NCI-H524 (cell line): ENCODE measurements around the gene MYO9A.

Experiments used
- DNase-seq, 2 experiments: peaks; one replicate each; lab custom pipeline; 2025; lab: John Stamatoyannopoulos, UW

MYO9A gene

GRCh38 chr15:71808311-71809020, 309.5 kb downstream of the MYO9A start:
- DNase-seq, result peak in 1 of 2 experiments; percentile 8

GRCh38 chr15:71807691-71808091, 310.3 kb downstream of the MYO9A start:
- peak in 1 of 2 experiments; percentile 43 for DNase-seq

GRCh38 chr15:71807125-71807629, 310.8 kb downstream of the MYO9A start:
- DNase-seq, result peak; percentile 92 to 93

GRCh38 chr15:71806452-71806931, 311.5 kb downstream of the MYO9A start:
- peak; percentile 88 to 96 for DNase-seq

GRCh38 chr15:71804695-71805470, 313.1 kb downstream of the MYO9A start:
- peak; percentile 24 to 50 for DNase-seq

GRCh38 chr15:71804226-71804625, 313.7 kb downstream of the MYO9A start:
- peak; percentile 64 to 77 for DNase-seq

- DNase-seq, result no peak
Measured at GRCh38 chr15:71802770-71803169, 315.2 kb downstream of the MYO9A start.

GRCh38 chr15:71801935-71802655, 315.9 kb downstream of the MYO9A start:
- DNase-seq, result no peak

- DNase-seq, result peak; percentile 75 to 97
Measured at GRCh38 chr15:71800835-71801745, 316.9 kb downstream of the MYO9A start.

- no peak for DNase-seq
Measured at GRCh38 chr15:71800190-71800589, 317.8 kb downstream of the MYO9A start.

GRCh38 chr15:71798641-71799040, 319.3 kb downstream of the MYO9A start:
- no peak for DNase-seq

- no peak for DNase-seq
Measured at GRCh38 chr15:71792521-71792920, 325.4 kb downstream of the MYO9A start.

- no peak for DNase-seq
Measured at GRCh38 chr15:71791975-71792374, 326.0 kb downstream of the MYO9A start.

- DNase-seq, result no peak
Measured at GRCh38 chr15:71790081-71790480, 327.9 kb downstream of the MYO9A start.

GRCh38 chr15:71789616-71790015, 328.3 kb downstream of the MYO9A start:
- no peak for DNase-seq

GRCh38 chr15:71788646-71789579, 329.0 kb downstream of the MYO9A start:
- DNase-seq, result no peak

- no peak for DNase-seq
Measured at GRCh38 chr15:71786673-71787072, 331.3 kb downstream of the MYO9A start.

- DNase-seq, result no peak
Measured at GRCh38 chr15:71785996-71786395, 332.0 kb downstream of the MYO9A start.

- no peak for DNase-seq
Measured at GRCh38 chr15:71784719-71785118, 333.2 kb downstream of the MYO9A start.
